ENCODE data around the gene KIFBP. TPM values are rescaled to one million over a fixed set of nuclear protein-coding genes. Genes with fewer than 3 reads are reported as not detected.

The KIFBP gene
- total RNA-seq, 1 donor from 2014 or later: 27.7 TPM

- TF ChIP-seq CTCF (conservative IDR thresholded peaks at IDR 0.05): no peak
- Mint-ChIP-seq H3K9me3 (no peaks in the 10 kb centered on the region), H3K4me3 (no peak overlapping the region), H3K27ac (ENCODE audit: unreplicated experiment) (no peak overlapping the region), H3K27me3 (ENCODE audit: low read depth) (no peaks in the 10 kb centered on the region), H3K36me3 (ENCODE audit: low read depth) (no peaks in the 10 kb centered on the region), H3K4me1 (no peaks in the 10 kb centered on the region)
- no peak for DNase-seq (ENCODE audit: low read depth, low spot score)
Measured at GRCh38 chr10:69042838-69043237, 54.2 kb downstream of the KIFBP start.

- Mint-ChIP-seq H3K36me3 (ENCODE audit: low read depth) (no peaks in the 10 kb centered on the region), H3K27ac (ENCODE audit: unreplicated experiment) (no peak overlapping the region), H3K9me3 (no peaks in the 10 kb centered on the region), H3K27me3 (ENCODE audit: low read depth) (no peaks in the 10 kb centered on the region), H3K4me3 (no peak overlapping the region), H3K4me1 (no peaks in the 10 kb centered on the region)
- DNase-seq (ENCODE audit: low read depth, low spot score): no peak
- no peak for TF ChIP-seq CTCF (conservative IDR thresholded peaks at IDR 0.05)
Measured at GRCh38 chr10:69043931-69044531, 55.4 kb downstream of the KIFBP start.

- Mint-ChIP-seq H3K4me1 (no peaks in the 10 kb centered on the region), H3K27me3 (ENCODE audit: low read depth) (no peaks in the 10 kb centered on the region), H3K27ac (ENCODE audit: unreplicated experiment) (no peak overlapping the region), H3K36me3 (ENCODE audit: low read depth) (no peaks in the 10 kb centered on the region), H3K9me3 (no peaks in the 10 kb centered on the region), H3K4me3 (no peak overlapping the region)
- TF ChIP-seq CTCF (conservative IDR thresholded peaks at IDR 0.05): no peak
- DNase-seq (ENCODE audit: low read depth, low spot score): no peak
Measured at GRCh38 chr10:69044546-69044945, 55.9 kb downstream of the KIFBP start.

- no peak for DNase-seq (ENCODE audit: low read depth, low spot score)
- Mint-ChIP-seq H3K36me3 (ENCODE audit: low read depth) (no peaks in the 10 kb centered on the region), H3K4me3 (no peak overlapping the region), H3K27me3 (ENCODE audit: low read depth) (no peaks in the 10 kb centered on the region), H3K9me3 (no peaks in the 10 kb centered on the region), H3K27ac (ENCODE audit: unreplicated experiment) (no peak overlapping the region), H3K4me1 (no peaks in the 10 kb centered on the region)
- no peak for TF ChIP-seq CTCF (conservative IDR thresholded peaks at IDR 0.05)
Measured at GRCh38 chr10:69045441-69046300, 57.1 kb downstream of the KIFBP start.

- no peak for TF ChIP-seq CTCF (conservative IDR thresholded peaks at IDR 0.05)
- no peaks in the 10 kb centered on the region for H3K9me3 Mint-ChIP-seq
- no peak overlapping the region for H3K4me3 Mint-ChIP-seq
- H3K36me3 Mint-ChIP-seq (ENCODE audit: low read depth): no peaks in the 10 kb centered on the region
- H3K4me1 Mint-ChIP-seq: no peaks in the 10 kb centered on the region
- DNase-seq (ENCODE audit: low read depth, low spot score): no peak
- H3K27me3 Mint-ChIP-seq (ENCODE audit: low read depth): no peaks in the 10 kb centered on the region
- H3K27ac Mint-ChIP-seq (ENCODE audit: unreplicated experiment): peak overlapping the region; percentile 59
Measured at GRCh38 chr10:69047111-69047832, 58.7 kb downstream of the KIFBP start.

Data from neural crest cell (in vitro differentiated cells).